SIG-M5 treated with dmso at 0.1 percent for 504 hours (cell line): ENCODE measurements around the gene TMEM38B.
A peak's percentile ranks its signal among the peaks of the same experiment; 100 is the strongest.
"Not testable (repeated sequence)": the region's sequence is repeated elsewhere in the genome, so short reads cannot be mapped to it uniquely, and the experiment has no call there.

Experiments
- DNase-seq: peaks from one replicate; lab custom pipeline; 2025; ENCODE audit not compliant: unreplicated experiment; lab: John Stamatoyannopoulos, UW

Gene TMEM38B

GRCh38 chr9:105681313-105681712 is 13.0 kb upstream of the TMEM38B start:
- DNase-seq: no peak

DNA sequence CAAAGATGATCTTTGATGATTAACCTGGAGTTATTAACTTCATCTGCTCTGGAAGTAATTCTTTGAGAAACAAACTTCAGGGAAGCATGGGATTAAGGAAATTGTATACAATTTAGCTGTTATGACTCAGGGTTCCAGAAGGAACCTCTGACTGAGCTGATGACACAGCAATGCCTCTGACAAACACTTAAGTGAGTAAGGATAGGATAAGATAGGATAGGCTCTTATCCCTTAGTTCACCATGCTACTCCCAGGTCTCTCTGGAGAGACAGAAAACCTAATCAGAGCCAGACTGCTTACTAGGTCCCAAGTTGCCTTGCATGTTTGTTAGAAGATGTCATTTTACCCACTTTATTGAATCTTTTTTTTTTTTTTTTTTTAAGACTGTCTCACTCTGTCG is 12.6 kb upstream of the TMEM38B start:
- DNase-seq: no peak

GRCh38 chr9:105683688-105684275 is 10.6 kb upstream of the TMEM38B start:
- DNase-seq: no peak

DNA sequence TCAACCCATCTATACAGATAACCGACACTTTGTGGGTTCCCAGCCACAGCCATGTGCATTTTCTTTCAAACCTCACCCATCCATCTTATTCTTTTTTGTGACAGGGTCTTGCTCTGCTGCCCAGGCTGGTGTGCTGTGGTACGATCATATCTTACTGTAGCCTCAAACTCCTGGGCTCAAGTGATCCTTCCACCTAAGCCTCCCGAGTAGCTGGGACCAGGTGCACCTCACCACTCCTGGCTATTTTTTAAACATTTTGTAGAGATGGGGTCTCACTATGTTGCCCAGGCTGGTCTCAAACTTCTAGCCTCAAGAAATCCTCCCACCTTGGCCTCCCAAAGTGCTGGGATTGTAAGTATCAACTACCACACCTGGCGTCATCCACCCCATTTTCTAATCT is 7.4 kb upstream of the TMEM38B start:
- DNase-seq: no peak

DNA sequence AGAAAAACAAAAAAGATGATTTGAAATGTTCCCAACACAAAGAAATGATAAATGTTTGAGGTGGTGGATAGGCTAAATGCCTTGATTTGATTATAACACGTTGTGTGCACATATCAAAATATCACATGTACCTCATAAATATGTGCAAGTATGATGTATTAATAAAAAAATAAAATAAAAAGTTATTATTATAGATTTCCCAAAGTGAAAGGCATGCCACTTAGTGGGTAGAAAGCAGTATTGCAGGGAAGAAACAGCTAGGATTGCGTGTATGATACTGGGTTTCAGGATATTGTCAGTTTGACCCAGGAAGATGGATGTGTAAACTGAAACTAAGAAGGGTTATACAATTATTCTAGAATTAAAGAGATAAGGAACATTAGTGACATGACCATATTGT is 3.6 kb upstream of the TMEM38B start:
- peak; percentile 34 for DNase-seq

DNA sequence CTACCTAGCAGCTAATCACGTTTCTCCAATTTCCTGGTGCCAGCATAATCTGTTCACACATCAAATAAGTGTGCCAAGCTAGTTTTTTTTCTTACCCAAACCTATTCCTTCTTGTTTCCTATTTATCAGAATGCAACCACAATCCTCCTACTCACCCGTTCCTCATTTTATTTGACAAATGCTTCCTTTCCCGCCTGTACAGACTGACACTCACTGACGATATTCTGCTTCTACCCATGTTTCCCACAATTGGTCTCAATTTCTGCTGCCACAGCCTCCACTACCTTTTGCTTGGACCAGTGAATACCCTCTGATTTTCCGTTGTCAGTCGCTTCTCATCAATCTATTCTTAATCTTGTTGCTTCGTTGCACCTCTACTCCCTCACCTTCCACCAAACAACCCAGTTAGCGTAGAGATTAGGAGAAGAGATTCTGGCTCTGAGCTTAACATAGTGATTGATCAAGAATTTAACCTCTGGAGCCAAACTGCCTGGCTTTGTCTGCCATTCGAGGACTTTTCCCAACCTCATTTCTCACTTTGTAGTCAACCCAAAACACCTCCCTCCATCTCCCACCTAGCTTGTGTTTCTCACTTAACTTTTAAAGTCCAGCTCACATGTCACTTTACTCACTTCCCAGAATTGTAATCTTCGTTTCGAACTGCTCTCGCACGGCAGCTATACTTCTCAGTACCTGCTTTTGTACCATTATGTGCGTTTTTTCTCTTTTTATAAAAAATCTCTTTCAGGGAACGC is 729 bp upstream of the TMEM38B start:
- peak; percentile 30 for DNase-seq

DNA sequence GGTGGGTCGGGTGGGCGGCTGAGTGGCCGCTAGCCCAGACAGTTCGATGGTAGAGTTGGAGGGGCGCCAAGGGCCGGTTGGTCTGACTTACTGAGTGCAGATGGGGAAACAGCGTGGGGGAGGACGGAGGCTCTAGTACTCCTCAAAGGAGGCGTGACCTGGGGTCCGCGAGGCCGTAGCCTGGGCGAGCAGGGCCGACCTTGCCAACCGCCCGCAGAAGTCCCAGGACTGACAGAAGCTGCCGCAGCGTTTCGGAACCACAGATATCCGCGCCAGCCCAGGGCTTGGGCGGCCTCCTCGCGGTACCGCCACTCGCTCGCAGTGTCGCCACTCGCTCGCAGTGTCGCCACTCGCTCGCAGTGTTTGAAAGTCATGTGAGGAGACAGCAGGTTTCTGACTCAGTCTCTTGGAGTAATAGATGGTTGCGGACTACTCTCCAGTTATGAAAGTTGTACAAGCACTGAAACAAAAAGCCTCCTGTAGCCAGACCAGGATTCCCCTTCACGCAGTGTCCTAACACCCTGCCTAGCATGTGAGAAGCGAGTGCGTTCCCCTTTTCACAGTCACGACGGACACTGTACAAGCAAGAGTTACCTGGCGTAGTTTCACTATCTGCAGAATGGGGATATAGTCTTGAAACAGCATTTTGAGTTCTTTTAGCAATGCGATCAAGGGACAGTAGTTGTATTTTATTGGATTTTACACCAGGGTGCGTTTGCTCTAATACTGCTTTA is 674 bp downstream of the TMEM38B start:
- DNase-seq: peak; percentile 84

DNA sequence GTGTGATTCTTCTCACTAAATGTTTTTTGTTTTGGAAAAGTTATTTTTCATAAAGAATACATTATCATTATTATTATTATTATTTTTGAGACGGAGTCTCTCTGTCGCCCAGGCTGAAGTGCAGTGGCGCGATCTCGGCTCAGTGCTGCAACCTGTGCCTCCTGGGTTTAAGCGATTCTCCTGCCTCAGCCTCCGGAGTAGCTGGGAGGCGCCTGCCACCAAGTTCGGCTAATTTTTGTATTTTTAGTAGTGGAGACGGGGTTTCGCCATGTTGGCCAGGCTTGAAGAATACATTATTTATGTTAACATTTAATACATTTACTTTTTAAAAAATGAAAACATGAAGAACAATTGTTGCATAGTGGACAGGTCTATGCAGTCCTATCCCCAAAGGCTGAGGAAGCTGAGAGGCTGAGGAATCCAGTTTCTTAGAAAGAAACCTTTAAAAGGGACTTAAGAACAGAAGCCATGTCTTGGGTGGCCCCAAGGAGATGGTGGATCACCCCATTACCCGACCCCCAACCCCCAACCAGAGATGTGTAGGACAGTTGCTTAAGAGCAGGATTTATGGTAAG is 2.0 kb downstream of the TMEM38B start:
- DNase-seq: no peak

DNA sequence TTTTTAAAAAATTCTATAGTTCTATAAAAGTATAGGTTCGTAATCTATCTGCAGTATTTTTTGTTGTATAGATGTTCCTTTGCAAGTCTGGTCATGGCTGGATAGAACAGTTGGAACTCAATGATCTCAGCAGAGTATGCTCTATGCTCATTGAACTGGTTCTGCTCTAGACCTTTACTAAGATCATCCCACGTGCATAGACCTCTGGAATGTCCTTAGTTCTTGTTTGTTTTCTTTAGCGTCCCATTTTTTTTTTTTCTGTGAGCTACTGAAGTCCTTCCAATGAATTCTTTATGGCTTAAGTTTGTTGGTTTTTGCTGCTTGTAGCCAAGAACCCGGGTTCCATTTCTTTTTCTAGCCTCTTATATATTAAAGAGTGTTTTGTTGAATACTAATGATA is 3.5 kb downstream of the TMEM38B start:
- no peak for DNase-seq

- no peak for DNase-seq
Observed at GRCh38 chr9:105698348-105698870, 4.1 kb downstream of the TMEM38B start.

DNA sequence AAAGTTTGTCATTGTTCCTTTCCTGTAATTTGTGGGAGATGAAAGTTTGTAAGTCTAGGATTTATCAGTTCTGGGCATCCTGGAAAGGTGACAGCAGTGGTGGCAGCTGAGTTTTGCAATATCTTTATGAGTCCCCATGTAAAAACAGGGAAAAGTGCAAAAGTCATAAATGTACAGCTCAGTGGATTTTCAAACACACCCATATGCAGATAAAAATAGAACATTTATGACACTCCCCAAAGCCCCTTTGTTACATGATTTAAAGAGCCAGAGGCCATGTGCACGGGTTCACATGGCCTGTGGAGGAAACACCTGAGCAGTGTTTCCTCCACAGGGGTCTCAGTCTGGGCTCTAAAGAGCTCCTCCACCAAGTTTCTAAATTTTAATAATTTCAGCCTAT is 6.3 kb downstream of the TMEM38B start:
- DNase-seq: no peak

DNA sequence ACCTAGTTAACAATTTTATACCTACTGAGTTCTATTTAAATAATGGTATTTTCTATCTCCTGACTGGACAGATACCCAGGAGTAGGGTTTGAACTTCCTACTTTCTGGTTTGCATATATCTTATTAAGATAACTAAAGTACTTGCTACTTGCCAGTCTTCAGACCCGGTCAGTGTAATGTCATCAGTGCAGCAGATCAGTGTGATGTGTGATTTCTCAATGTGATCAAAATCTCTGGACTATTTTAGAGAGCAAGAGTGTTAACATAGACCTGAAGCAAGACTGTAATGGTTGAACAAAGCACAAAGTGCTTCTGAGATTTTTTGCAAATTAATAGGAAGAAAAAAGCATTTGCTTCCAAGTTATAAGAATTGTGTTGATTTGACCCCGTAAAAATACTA is 6.8 kb downstream of the TMEM38B start:
- no peak for DNase-seq

DNA sequence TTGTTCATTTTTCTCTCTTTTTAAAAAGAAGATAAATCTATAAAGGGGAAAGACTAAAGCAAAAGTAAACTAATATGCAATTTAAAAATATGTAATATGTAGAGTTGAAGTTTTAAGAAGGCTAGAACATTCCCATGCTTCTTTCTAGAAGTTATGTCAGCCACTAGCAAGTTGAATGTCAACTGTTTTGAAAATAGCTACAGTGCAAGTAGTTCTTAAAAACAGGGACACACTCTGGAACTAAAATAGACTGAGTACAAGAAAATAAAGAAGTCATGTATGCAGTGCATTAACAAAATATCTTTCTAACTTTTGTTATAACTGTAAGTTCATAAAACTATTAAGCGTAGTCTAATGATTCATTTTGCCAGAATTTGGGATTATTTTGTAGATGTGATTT is 7.9 kb downstream of the TMEM38B start:
- no peak for DNase-seq

DNA sequence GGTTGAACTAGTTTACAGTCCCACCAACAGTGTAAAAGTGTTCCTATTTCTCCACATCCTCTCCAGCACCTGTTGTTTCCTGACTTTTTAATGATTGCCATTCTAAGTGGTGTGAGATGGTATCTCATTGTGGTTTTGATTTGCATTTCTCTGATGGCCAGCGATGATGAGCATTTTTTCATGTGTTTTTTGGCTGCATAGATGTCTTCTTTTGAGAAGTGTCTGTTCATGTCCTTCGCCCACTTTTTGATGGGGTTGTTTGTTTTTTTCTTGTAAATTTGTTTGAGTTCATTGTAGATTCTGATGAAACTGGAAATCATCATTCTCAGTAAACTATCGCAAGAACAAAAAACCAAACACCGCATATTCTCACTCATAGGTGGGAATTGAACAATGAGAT is 9.3 kb downstream of the TMEM38B start:
- not testable (repeated sequence) for DNase-seq

DNA sequence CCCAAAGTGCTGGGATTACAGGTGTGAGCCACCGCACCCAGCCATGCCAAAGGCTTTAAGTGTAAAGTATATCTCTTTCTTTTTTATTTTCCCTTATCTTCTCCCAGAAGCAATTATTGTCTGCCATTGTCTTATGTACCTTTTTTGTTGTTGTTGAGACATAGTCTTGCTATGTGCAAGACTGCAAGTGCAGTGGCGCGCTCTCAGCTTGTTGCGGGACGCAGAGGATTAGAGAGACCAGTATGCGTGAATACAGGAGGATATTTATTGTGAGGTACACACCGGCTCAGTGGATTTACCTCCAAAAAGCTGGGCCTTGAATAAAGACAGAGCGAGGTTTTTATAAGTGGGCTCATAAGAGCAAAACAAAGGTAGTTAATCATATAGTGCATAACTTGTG is 11.8 kb downstream of the TMEM38B start:
- DNase-seq: no peak

GRCh38 chr9:105708405-105708804 is 14.1 kb downstream of the TMEM38B start:
- no peak for DNase-seq

GRCh38 chr9:105710638-105711037 is 16.3 kb downstream of the TMEM38B start:
- no peak for DNase-seq

DNA sequence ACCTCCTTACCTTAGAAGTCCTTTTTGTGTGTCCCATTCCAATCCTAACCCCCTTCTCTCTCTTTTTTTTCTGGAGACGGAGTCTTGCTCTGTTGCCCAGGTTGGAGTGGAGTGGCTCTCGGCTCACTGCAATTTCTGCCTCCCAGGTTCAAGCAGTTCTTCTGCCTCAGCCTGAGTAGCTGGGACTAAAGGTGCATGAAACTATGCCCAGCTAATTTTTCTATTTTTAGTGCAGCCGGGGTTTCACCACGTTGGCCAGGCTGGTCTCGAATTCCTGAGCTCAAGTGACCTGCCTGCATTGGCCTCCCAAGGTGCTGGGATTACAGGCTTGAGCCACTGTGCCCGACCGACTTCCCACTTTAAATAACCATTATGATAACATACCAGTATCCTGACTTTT is 17.5 kb downstream of the TMEM38B start:
- no peak for DNase-seq

DNA sequence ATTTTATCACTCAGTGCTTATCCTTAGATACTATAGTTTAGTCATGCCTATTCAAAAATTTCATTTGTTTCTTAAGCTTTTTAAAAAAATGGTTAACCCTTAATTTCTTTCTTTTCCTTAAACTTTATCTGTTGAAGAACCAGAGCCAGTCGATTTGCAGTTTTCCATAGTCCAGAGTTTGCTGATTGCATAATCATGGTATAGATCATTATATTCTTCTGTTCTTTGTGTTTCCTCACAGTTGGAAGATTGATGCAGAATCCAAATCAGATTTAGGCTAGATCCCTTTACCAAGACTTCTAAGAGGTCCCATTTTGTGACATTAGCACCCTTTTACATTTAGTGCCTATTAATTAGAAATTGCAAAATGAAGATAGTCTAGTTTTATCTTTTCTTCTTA is 18.0 kb downstream of the TMEM38B start:
- DNase-seq: no peak

DNA sequence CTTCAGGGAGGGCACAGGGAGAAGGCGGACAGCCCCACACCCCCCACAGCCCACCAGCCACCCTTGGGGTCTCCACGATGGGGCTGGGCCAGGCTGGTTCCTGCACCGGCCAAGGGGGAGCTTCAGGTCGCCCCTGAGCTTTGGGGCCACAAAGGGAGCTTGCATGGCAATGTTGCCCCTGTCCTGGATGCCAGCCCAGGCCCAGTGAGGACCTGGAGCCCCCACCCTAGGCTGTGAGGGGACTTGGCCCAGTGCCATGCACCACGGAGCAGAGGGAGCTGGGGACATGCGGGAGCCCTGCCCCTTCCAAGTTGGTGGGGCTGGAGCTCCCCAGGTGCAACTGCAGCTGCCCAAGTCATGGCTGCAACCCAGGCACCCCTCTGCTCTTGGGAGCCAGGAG is 18.4 kb downstream of the TMEM38B start:
- no peak for DNase-seq

DNA sequence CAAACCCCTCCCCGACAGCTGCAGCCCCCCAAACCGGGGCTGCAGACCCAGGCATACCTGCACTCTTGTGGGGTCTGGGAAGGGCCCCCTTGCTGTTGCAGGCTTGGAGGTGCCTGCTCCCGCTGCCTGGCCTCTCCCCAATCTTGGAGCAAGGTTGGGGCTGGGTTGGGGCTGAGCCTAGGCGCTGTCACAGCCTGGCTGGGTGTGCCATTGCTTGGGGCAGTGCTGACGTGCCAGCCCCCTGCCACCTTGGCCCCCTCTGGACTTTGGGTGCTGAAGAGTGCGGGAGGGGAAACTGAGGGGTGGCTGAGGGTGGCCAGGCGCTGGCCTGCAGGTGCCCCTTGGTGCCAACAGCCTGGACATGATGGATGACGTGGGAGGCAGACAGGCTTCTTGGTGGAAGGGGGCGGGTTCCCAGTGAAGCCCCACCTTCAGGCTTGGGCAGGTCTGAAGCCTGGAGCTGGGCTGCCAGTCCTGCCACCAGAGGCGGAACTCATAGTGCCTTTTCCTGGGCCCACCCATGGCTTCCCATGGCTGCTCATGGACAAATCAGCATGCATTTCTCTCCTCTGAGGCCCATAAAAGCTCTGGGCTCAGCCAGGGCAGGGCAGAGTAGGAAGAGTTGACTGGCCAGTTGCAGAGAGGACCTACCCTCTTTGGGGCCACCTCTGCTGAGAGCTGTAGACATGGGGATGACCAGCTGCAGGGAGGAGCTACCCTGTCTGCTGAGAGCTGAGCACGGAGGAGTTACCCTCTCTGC is 19.1 kb downstream of the TMEM38B start:
- no peak for DNase-seq
